GM12865 (cell line): ENCODE measurements around the gene PPP2R5C.
"Not testable (repeated sequence)": the region's sequence is repeated elsewhere in the genome, so short reads cannot be mapped to it uniquely, and the experiment has no call there.

Experiments
- DNase-seq: peaks from one replicate; pipeline ENCODE4 v3.0.0; 2010; ENCODE audit warnings: low read depth
- H3K4me3 ChIP-seq: 2 replicates; pipeline ENCODE4 v1.5.1; 2011; ENCODE audit warnings: mild to moderate bottlenecking, low read depth, low read length, control low read depth
- CTCF ChIP-seq: IDR thresholded peaks from 2 replicates; pipeline ENCODE4 v1.5.1; 2011; ENCODE audit warnings: low read length, control low read depth, low read depth, inconsistent platforms; ENCODE audit not compliant: insufficient read depth; ENCODE audit errors: missing control alignments

The PPP2R5C gene

GRCh38 chr14:101761032-101761880 is at the start of gene PPP2R5C:
Gene PPP2R5C, plus strand, starts transcription at chr14:101761709. Its CDS starts 185 bp downstream, at chr14:101761894.
- H3K4me3 ChIP-seq, result peak within 1 kb of the TSS; percentile 65
- TF ChIP-seq CTCF, result no peak
- DNase-seq, result peak; percentile 93

GRCh38 chr14:101711857-101712233 is 49.7 kb upstream of the PPP2R5C start:
- not testable (repeated sequence) for H3K4me3 ChIP-seq, DNase-seq

- not testable (repeated sequence) for DNase-seq, H3K4me3 ChIP-seq
Observed at GRCh38 chr14:101712341-101712740, 49.2 kb upstream of the PPP2R5C start.

- DNase-seq, H3K4me3 ChIP-seq: not testable (repeated sequence)
Observed at GRCh38 chr14:101713091-101713490, 48.4 kb upstream of the PPP2R5C start.

GRCh38 chr14:101713621-101714349 is 47.7 kb upstream of the PPP2R5C start:
- no peak for DNase-seq
- H3K4me3 ChIP-seq, result no peak overlapping the region
- no peak for TF ChIP-seq CTCF

- no peak for TF ChIP-seq CTCF
- no peak for DNase-seq
- no peak overlapping the region for H3K4me3 ChIP-seq
Observed at GRCh38 chr14:101714394-101714793, 47.1 kb upstream of the PPP2R5C start.

GRCh38 chr14:101715210-101716076 is 46.1 kb upstream of the PPP2R5C start:
- DNase-seq, result no peak
- no peak for TF ChIP-seq CTCF
- no peak overlapping the region for H3K4me3 ChIP-seq
